Measurements from ENCODE around the gene GPBP1.
A peak's percentile ranks its signal among the peaks of the same experiment; 100 is the strongest.

Gene GPBP1

GRCh38 chr5:57299986-57300385, 126.1 kb downstream of the GPBP1 start:
- ATAC-seq (ENCODE audit: insufficient read depth, low read depth) (no peak), DNase-seq (no peak)
- TF ChIP-seq EZH2 (IDR thresholded peaks at IDR 0.05; ENCODE audit: borderline replicate concordance, low read depth, low read length, severe bottlenecking), result no peak
- TF ChIP-seq, protein P1, sequence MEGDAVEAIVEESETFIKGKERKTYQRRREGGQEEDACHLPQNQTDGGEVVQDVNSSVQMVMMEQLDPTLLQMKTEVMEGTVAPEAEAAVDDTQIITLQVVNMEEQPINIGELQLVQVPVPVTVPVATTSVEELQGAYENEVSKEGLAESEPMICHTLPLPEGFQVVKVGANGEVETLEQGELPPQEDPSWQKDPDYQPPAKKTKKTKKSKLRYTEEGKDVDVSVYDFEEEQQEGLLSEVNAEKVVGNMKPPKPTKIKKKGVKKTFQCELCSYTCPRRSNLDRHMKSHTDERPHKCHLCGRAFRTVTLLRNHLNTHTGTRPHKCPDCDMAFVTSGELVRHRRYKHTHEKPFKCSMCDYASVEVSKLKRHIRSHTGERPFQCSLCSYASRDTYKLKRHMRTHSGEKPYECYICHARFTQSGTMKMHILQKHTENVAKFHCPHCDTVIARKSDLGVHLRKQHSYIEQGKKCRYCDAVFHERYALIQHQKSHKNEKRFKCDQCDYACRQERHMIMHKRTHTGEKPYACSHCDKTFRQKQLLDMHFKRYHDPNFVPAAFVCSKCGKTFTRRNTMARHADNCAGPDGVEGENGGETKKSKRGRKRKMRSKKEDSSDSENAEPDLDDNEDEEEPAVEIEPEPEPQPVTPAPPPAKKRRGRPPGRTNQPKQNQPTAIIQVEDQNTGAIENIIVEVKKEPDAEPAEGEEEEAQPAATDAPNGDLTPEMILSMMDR (IDR thresholded peaks at IDR 0.05; ENCODE audit: borderline replicate concordance, extremely low read depth, low read length, poor library complexity, severe bottlenecking), result no peak
- no peak overlapping the region for H3K9ac ChIP-seq (ENCODE audit: low read depth, low read length)
- no peak overlapping the region for H3K4me2 ChIP-seq (ENCODE audit: insufficient read depth, low read length)
- no peaks in the 10 kb centered on the region for H3K9me3 ChIP-seq (ENCODE audit: insufficient read depth, low read length, severe bottlenecking)
- no peak overlapping the region for H3K4me3 ChIP-seq (ENCODE audit: low read depth in 1 of 2, low read length in 2 of 2)
- H3K27ac ChIP-seq (ENCODE audit: low read length), result peak overlapping the region; percentile 55; the same call in 1 of the 2 replicates
- H3K36me3 ChIP-seq (ENCODE audit: insufficient read depth, low read length), result no peaks in the 10 kb centered on the region
- H2AFZ ChIP-seq (ENCODE audit: low read depth, low read length), result no peak overlapping the region
- H4K20me1 ChIP-seq (ENCODE audit: insufficient read depth, low read length), result no peaks in the 10 kb centered on the region
- H3K79me2 ChIP-seq (ENCODE audit: insufficient read depth, low read length), result no peaks in the 10 kb centered on the region
- peaks cover 53% of the 10 kb centered on the region for H3K4me1 ChIP-seq (ENCODE audit: insufficient read depth, low read length)
- no peaks in the 10 kb centered on the region for H3K27me3 ChIP-seq (ENCODE audit: insufficient read depth, low read length, poor library complexity)

- peak; percentile 85 for DNase-seq
- H3K36me3 ChIP-seq (ENCODE audit: insufficient read depth, low read length), result no peaks in the 10 kb centered on the region
- peak; percentile 77 for ATAC-seq (ENCODE audit: insufficient read depth, low read depth)
- H3K4me1 ChIP-seq (ENCODE audit: insufficient read depth, low read length), result peaks cover 53% of the 10 kb centered on the region
- no peak overlapping the region; the same call in 1 of the 2 replicates for H2AFZ ChIP-seq (ENCODE audit: low read depth, low read length)
- TF ChIP-seq, protein P1 (IDR thresholded peaks at IDR 0.05; ENCODE audit: borderline replicate concordance, extremely low read depth, low read length, poor library complexity, severe bottlenecking), result peak; percentile 61
- TF ChIP-seq EZH2 (IDR thresholded peaks at IDR 0.05; ENCODE audit: borderline replicate concordance, low read depth, low read length, severe bottlenecking), result no peak
- no peak overlapping the region for H3K4me3 ChIP-seq (ENCODE audit: low read depth in 1 of 2, low read length in 2 of 2)
- peak overlapping the region; percentile 27; the same call in 1 of the 2 replicates for H3K9ac ChIP-seq (ENCODE audit: low read depth, low read length)
- H3K27me3 ChIP-seq (ENCODE audit: insufficient read depth, low read length, poor library complexity), result no peaks in the 10 kb centered on the region
- no peaks in the 10 kb centered on the region for H4K20me1 ChIP-seq (ENCODE audit: insufficient read depth, low read length)
- H3K79me2 ChIP-seq (ENCODE audit: insufficient read depth, low read length), result no peaks in the 10 kb centered on the region
- peak overlapping the region; percentile 34; the same call in 1 of the 2 replicates for H3K4me2 ChIP-seq (ENCODE audit: insufficient read depth, low read length)
- peak overlapping the region; percentile 74 for H3K27ac ChIP-seq (ENCODE audit: low read length)
- peaks cover 10% of the 10 kb centered on the region for H3K9me3 ChIP-seq (ENCODE audit: insufficient read depth, low read length, severe bottlenecking)
Observed at GRCh38 chr5:57302164-57302563, 128.3 kb downstream of the GPBP1 start.

DNA sequence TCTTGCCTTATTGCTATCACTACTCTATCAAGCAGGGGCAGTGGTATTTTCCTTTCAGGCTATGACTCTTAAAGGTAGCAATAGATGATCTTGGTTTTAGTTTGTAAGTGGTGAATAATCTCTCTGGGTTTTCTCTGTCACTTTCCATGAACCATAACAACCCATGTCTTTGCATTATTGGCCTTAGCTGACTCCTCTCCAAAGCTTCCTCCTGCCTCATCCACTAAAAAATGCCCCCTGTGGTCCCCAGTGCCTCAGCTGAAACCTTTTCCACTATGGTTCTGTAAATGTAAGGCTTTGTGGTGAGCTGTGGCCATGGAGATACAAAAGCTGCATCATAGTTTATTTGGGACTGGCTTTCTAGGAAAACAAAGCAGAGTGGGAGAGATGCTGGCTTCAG, 128.8 kb downstream of the GPBP1 start:
- peak overlapping the region; percentile 74 for H3K27ac ChIP-seq (ENCODE audit: low read length)
- TF ChIP-seq EZH2 (IDR thresholded peaks at IDR 0.05; ENCODE audit: borderline replicate concordance, low read depth, low read length, severe bottlenecking), result no peak
- TF ChIP-seq, protein P1 (IDR thresholded peaks at IDR 0.05; ENCODE audit: borderline replicate concordance, extremely low read depth, low read length, poor library complexity, severe bottlenecking), result no peak
- no peaks in the 10 kb centered on the region for H3K36me3 ChIP-seq (ENCODE audit: insufficient read depth, low read length)
- no peak overlapping the region for H3K4me2 ChIP-seq (ENCODE audit: insufficient read depth, low read length)
- peaks cover 11% of the 10 kb centered on the region for H3K9me3 ChIP-seq (ENCODE audit: insufficient read depth, low read length, severe bottlenecking)
- H3K4me3 ChIP-seq (ENCODE audit: low read depth in 1 of 2, low read length in 2 of 2), result no peak overlapping the region
- H2AFZ ChIP-seq (ENCODE audit: low read depth, low read length), result peak overlapping the region; percentile 5
- no peaks in the 10 kb centered on the region for H4K20me1 ChIP-seq (ENCODE audit: insufficient read depth, low read length)
- peaks cover 53% of the 10 kb centered on the region for H3K4me1 ChIP-seq (ENCODE audit: insufficient read depth, low read length)
- DNase-seq (peak; percentile 9), ATAC-seq (ENCODE audit: insufficient read depth, low read depth) (peak; percentile 34)
- peak overlapping the region; percentile 27; the same call in 1 of the 2 replicates for H3K9ac ChIP-seq (ENCODE audit: low read depth, low read length)
- no peaks in the 10 kb centered on the region for H3K79me2 ChIP-seq (ENCODE audit: insufficient read depth, low read length)
- no peaks in the 10 kb centered on the region for H3K27me3 ChIP-seq (ENCODE audit: insufficient read depth, low read length, poor library complexity)

Data from DND-41 (cell line).